Stimulated activated CD4-positive, alpha-beta T cell treated with anti-CD3 and anti-CD28 coated beads, TNF-alpha, amount 100 ng/mL, for 24 hours (primary cell): ENCODE data around the gene TPR.

Source experiments
- DNase-seq, 3 experiments: peaks; one replicate each; pipeline ENCODE4 v3.0.0-alpha.2; 2020; ENCODE audit warnings: low read depth in 3 of 3

TPR gene

DNA sequence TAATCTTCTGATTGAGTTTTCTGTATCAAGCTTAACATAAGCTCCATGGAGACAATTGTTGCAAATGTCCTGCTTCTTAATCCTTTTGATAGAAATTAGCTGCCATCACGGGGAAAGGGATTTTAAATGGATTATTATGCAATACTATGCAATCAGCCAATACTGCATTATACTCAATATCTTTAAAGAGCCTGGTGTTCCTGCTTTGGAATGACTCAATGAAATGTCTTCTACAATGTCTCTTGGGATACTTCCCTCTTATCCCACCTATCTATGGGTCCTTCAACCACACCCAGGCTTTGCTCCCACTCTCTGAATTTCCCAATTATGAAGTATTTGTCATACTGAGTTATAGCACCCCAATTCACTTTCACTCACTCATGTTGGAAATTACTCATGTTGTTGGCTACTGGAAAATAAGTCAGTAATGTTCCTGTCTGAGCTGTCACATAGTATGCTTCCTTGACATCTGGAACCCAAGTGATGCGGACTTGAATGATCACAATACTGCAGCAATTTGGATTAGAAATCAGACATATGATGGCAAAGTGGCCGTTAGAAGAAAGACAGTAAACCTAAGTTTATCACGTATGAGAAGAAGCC lies 85.0 kb downstream of the TPR start:
- DNase-seq = no peak

DNA sequence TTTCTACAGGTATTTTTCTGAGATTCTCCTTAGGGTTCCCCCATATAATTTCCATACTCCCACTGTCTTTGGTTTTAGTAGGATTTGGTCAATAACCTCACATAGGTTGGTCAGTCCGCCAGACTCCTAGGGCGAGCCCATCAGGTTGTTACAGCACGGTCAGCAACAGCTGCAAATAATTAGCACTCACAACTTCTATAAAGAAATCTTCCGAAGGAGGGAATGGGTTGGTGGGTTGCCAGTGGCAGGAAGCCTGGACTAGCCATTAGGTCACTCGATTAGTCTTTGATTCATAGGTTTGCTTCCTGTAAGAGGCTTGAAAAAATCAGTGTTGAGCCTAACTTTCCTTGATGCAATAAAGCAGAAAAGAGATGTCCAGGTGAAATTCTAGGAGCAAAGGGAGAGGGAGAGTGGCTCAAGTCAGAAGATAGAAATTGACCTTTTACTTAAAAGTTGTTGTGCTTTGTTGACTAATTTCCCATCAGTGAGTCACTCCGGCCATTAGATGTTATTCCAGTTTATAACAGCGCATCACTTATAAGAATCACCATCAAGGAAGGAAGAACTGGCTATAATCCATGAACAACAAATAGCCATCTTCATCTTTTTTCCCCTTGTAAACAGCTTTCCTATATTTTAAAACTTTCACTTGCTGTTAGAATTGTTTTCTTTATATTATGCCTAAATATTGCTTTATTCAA lies 88.3 kb downstream of the TPR start:
- no peak for DNase-seq

DNA sequence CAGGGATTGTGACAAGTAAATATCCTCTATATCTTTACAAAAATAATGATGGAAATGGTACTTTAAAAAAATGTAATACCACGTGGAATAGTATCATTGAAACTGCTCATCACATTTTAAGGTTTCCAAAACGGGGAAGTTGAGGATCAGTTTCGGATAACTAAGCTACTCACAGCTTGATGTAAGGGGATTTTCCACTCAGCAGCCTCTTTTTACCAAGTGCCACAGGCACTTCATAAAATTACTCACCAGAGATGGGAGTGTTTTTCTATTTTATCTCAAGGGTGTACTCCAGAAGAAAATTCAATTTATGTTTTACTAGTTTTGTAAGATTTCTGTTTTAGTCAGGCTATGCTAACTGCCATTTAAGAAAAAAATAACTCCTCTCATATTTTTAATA lies 91.7 kb downstream of the TPR start:
- no peak for DNase-seq

DNA sequence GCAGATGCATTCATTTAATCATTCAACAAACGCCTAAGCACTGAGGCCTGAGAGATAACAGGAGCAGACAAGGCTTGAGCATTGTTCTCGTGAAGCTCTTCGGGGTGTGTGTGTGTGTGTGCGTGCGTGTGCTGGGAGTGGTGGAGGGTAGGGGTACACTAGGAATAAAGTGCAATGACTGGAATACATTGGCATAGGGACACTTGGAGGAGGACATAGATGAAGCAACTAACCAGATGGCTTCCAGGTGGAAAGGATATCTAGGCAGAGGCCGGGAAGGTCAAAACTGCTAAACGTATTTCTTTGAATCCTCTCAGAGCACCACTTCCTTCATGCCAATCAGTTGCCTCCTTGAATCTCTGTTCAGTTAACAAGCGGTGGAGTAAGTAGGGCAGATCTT lies 92.6 kb downstream of the TPR start:
- DNase-seq = no peak

DNA sequence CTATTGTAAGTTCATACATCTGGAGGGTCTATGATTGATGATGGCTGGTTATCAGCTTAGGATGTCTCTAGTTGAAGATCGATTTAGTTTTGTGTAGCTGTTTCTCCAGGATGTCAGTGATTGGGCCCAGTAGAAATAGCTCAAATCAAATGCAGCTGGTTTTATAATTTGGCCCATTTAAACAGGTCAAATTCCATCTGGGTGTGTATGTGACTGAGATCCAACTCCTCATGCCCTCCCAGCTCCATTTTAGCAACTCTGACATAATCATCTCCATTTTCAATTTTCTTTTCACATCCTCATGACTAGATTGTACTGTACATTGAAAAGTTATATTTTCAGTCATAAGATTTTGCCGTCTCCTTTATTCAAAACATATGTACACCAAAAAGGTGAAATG lies 99.2 kb downstream of the TPR start:
- no peak for DNase-seq

DNA sequence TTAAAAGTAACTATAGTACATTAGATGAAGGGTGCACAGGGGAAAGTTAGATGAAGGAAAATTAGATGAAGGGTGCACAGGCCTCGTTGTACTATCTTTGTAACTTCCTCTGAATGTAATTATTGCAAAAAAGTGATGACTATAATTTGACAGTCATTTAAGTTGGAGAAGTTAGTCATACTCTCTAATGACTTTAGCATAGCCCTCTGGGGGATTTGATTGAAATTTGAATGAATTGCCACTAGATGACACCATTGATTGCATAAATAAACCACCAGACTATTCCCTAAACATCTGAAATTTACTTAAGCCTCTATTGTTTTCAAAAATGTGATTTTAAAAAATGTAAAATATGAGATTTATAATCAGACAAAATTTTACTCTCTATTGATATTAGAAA lies 102.6 kb downstream of the TPR start:
- DNase-seq = no peak

DNA sequence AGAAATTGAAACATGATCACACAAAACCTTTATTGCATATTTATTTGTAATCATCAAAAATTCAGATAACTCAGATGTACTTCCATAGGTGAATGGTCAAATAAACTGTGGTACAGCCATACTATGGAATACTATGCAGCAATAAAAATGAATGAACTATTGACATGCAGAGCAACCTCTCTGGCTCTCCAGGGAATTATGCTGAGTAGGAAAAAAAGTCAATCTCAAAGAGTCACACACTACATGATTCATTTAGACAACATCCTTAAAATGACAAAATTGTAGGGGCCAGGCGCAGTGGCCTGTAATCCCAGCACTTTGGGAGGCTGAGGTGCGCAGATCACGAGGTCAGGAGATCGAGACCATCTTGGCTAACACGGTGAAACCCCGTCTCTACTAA lies 104.0 kb downstream of the TPR start:
- DNase-seq = no peak
